GDM1 (cell line): ENCODE results near the gene TRIM59.
"Not testable (repeated sequence)": the region's sequence is repeated elsewhere in the genome, so short reads cannot be mapped to it uniquely, and the experiment has no call there.

ENCODE experiments used
- DNase-seq: peaks from one replicate; lab custom pipeline; 2025; lab: John Stamatoyannopoulos, UW

TRIM59 gene

DNA sequence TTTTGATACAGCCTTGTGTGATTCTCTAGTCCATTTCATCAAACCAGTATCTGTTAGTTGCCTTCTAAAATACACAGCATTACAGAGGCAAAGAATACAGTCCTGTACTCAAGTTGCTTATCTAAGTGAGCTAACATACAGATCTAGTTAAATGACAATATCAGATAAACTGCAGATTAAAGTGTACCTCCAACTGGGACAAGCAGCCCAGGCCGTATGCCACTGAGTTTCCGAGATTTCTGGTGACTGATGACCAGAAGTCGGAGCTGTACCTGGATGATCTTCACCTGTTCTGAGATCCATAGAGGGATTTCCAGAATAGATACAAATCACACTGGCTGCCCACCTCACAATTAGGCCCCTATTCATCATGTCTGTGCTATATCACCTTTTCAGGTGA lies 6.3 kb upstream of the TRIM59 start:
- DNase-seq: no peak

DNA sequence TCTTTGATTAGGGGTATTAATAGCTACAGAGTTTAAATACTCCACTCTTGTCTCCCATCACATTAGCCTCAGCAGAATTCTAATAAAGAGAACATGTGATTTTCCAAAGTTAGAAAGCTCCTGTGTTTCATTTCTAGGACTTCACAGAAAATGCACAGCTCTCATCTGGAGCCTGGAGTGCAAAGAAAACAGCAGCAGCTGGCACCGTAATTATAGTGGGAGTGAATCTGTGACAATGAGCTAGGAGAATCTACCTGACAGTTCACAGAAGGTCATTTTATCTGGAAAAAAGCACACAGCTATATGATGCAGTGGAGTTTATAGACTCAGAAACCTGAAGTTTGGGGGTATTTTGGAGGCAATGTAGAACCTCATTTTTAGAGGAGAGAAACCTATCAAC lies 5.4 kb upstream of the TRIM59 start:
- no peak for DNase-seq

DNA sequence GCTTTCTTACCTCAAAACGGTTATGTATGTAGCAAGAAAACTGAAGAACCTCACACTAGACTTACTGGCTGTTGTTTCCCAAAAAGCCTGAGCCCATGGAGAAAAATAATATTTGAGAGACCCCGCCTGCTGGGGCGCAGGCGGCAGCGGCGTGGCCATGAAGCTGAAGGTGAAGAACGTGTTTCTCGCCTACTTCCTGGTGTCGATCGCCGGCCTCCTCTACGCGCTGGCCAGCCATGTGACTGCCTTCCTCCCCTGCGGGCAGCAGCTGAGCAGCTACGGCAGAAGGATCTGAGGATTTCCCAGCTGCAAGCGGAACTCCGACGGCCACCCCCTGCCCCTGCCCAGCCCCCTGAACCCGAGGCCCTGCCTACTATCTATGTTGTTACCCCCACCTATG lies 2.7 kb upstream of the TRIM59 start:
- not testable (repeated sequence) for DNase-seq

DNA sequence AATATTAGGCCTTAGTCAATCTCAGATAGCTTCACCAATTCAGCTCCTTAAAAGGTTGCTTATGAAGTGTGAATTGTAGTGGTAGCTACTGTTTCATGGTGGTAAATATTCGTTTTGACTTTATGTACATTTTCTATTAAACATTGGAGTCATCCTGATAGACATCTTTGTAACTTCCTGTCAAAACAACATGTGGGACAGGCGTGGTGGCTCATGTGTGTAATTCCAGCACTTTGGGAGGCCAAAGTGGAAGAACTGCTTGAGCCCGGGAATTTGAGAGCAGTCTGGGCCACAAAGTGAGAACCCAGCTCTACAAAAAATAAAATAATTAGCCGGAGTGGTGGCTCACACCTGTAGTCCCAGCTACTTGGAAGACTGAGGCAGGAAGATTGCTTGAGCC lies 2.0 kb upstream of the TRIM59 start:
- no peak for DNase-seq

DNA sequence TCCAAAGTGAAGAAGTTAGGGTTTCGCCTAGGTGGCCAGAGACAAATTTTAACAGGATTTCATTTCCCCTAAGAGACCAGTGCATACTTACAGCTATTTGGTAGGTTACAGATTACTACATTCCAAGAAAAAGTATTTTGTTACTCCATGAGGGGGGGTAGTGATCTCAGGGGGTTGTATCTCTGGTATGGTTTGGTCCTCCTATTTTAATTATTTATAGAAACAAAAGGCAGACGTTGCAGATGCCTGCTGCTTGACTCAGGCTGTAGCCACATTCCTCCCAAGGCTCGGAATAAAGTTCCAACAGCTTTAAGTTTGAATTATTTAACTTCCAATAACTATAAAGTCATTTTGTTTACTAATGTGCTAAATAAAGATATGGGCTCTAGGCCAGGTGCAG lies 1.3 kb upstream of the TRIM59 start:
- DNase-seq: no peak

DNA sequence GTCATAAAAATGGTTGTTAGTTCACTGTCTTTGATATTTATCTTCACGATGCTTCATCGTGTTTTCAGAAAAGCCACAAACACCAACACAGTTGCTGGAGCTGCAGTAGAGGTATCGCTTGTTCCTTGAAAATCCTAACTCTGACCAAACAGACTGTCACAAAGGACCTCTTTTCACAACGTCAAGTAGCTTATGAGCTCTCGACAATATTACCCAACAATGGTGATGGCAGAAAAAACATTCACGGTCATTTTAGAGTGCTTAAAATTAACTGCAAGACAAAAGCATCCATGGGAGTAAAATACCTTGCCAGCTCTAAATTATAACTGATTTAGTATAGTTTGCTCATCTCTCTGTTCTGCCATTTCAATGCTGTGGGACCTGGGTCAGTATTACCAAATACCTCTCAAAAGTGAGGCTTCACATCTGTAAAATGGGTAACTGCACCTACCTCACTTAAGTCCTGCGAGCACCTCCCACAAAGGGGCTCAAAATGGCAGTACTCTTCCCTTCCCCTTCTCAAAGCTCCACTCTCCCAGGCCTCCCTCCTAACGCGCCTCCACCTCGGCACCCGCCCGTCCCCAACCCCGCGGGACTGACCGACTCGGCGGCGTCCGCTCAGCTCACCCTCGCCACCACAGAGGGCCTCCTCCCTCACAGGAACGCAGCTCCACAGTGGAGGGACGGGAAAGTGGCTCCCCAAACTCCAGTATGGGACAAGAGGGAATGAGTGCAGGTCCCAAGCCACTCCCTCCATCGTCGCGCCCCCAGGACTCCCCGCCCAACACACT lies 546 bp downstream of the TRIM59 start:
- DNase-seq: no peak

DNA sequence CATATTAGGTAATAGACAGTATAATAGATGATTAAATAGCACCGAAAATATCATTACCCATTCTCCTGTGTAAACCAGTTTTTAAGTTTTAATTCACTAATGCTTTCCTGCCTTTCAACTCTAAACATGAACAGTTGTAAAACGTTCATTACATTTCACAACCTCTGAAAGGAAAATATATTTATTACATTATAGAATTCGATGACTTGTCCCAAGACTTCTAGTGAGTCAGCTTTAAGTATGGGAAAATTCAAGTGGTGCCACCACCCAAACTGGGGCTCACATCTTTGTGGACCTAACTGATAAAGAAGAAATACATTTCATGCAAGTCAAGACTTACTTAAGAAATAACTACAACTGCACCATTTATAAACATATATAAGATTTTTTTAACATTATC lies 2.0 kb downstream of the TRIM59 start:
- DNase-seq: no peak

DNA sequence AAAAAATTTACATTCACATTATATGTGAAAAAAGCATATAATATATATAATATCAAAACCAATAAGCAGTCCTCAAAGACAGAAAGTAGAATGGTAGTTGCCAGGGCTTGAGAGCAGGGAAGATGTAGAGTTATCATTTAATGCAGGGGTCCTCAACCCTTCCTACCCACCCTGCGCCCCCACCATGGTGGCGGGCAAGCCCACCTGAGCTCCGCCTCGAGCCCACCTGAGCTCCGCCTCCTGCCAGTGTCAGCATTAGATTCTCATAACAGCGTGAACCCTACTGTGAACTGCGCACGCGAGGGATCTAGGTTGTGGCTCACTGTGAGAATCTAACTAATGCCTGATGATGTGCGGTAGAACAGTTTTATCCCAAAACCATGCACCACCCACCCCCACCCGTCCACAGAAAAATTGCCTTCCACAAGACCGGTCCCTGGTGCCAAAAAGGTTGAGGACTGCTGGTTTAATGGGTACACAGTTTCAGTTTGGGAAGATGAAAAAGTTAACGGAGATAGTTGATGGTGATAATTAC lies 3.0 kb downstream of the TRIM59 start:
- DNase-seq: no peak

DNA sequence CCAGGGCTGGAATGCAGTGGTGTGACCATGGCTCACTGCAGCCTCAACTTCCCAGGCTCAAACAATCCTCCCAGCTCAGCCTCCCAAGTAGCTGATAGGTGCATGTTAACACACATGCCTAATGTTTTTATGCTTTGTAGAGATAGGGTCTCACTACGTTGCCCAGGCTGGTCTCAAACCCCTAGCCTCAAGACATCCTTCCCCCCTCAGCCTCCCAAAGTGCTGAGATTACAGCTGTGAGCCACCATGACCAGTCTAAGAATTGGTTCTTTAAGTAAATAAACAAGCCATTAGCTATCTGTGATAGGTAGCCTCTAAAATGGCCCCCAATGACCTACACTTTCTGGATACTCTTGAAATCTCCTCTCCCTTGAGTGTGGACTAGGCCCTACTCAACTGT lies 3.7 kb downstream of the TRIM59 start:
- DNase-seq: no peak

DNA sequence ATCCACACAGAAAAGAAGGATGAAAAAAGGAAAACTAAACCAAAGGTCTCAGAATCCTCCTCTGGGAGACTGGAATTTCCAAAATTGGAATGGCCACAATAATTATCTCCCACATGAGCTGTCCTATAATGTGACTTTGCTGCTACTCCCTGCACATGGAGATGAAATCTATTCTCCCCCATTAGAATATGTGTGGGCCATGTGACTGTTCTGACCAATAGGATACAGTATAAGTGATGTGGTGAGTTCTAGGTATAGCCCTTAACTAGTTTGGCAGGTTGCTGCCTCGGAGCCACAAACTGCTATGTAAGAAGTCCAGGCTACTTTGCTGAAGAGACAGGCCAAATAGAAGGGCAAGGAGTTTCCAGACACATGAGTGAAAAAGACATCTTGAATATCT lies 5.2 kb downstream of the TRIM59 start:
- DNase-seq: no peak

DNA sequence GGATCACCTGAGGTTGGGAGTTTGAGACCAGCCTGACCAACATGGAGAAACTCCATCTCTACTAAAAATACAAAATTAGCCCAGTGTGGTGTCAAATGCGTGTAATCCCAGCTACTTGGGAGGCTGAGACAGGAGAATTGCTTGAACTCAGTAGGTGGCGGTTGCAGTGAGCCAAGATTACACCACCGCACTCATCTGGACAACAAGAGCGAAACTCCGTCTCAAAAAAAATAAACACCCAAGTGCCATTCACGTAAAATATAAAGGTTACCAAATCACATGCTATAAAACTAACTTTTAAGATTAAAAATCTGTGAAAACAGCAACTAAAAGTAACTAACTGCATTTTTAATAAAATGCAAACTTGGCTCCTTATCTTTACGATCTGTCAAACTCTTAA lies 8.9 kb downstream of the TRIM59 start:
- DNase-seq: no peak

DNA sequence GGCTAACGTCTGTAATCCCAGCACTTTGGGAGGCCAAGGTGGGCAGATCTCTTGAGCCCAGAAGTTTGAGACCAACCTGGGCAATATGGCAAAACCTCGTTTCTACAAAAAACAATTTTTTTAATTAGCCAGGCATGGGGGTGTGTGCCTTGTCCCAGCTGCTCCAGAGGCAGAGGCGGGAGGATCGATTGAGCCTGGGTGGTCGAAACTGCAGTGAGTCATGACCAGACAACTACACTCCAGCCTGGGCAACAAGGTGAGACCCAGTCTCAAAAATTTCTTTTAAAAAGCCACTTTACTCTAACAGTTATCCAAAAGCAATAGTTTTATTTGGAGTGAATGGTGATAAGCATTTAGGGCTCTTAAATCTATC lies 12.5 kb downstream of the TRIM59 start:
- no peak for DNase-seq

DNA sequence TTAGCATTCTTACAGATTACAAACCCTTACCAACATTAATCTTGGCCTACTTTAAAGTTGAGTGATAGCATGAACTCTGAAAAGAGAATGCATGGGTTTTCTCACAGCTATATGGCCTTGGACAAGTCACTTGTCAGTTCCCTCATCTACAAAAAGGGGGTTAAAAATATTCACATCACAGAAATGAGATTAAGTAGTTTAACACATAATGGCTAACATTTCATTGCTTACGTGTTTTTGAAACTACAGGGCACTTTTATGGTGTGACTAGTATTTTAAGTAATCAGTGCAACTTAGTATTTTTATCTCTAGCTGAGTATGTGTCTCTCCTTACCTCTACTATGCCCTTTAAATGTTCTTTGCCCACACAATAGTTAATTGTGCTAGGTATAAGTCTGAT lies 13.8 kb downstream of the TRIM59 start:
- DNase-seq: no peak

DNA sequence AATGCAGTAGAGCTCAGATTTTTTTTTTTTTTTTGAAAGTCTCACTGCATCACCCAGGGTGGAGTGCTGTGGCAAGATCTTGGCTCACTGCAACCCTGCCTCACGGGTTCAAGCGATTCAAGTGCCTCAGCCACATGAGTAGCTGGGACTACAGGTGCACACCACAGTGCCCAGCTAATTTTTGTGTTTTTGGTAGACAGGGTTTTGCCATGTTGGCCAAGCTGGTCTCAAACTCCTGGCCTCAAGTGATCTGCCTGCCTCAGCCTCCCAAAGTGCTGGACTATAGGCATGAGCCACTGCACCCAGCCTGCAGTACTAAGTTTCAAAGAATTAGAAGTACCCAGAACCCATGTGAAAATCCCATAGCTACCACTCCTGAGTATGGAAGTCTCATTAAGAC lies 14.5 kb downstream of the TRIM59 start:
- DNase-seq: no peak

DNA sequence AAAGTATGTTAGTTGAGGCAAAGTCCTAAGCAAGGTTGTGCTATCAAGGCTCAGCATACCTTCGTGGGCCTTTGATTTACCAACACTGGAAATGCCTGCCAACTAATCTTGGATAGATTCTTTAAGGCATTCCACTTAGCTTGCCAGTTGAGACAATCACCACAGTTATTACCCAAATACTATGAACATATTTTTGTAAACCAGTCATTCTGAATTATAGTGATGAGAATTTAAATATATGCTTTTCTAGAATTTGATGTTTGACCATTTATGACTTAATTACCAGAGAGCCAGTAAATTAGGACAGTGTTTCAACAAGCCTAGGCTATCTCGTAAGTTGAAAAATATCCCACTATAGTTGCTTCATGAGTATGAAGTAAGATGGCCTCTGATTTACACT lies 15.5 kb downstream of the TRIM59 start:
- no peak for DNase-seq

DNA sequence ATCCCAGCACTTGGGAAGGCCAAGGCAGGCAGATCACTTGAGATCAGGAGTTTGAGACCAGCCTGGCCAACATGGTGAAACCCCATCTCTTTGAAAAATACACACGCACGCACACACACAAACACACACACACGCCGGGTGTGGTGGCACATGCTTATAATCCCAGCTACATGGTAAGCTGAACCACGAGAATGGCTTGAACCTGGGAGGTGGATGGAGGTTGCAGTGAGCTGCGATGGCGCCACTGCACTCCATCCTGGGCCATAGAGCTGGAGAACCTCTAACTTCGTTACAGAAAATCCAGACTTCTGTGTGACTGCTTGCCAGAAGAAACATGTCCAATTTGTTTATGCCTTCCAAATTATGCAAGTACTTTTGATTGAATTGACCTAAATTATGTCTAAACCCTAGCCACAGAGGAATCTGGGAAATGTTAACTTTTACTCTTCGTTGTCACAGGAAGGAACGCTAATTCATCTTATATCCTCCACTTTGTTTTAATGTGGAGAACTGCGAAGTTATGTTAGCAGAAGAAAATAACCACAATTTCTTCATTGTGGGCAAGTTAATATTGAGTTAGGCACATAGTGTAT lies 21.7 kb downstream of the TRIM59 start:
- no peak for DNase-seq

DNA sequence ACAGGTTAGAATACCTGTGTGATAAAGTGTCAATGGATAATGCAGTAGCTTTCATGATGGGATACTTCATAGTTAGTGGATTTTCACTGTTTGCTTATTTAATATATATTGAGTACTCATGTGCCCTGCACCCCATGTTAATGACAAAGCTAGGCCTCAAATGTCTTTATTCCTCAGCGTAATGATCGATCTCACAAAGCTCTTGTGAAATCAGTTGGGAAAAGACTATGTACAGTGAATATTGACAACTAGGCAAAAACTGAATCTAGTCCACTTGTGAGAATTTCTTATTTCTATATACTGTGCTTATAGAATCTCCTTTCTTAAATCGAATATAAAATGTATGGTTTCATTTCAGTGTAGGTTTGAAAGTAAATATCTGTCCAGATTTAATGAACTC lies 32.3 kb downstream of the TRIM59 start:
- DNase-seq: no peak

DNA sequence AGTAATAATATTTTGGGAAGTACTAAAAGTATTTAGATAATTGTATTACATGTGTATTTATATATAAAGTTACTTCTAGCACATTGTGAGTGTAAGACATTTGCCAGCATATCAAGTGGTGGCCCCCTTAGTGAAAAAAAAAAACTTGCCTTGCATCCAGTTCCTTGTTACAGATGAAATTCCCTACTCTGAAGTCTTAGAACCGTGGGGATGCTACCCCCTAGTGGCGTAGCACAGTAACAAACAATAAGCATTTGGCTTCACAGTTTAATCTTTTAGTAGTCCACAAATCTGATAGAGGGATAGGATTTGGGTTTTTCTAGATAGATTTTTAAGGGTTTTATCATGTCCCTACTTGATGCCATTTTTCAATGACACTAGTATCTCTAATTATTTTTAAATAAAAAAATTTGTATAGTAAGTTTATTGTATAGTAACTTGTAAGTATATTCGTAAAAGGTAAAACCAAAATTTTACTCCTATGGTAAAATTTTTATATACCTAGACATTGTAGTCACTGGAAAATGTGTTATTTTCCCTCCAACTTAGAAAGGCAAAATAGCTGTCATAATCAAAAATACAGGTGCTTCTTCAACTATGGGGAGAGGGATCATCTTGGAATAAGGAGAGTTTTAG lies 35.9 kb downstream of the TRIM59 start:
- peak; percentile 62 for DNase-seq

DNA sequence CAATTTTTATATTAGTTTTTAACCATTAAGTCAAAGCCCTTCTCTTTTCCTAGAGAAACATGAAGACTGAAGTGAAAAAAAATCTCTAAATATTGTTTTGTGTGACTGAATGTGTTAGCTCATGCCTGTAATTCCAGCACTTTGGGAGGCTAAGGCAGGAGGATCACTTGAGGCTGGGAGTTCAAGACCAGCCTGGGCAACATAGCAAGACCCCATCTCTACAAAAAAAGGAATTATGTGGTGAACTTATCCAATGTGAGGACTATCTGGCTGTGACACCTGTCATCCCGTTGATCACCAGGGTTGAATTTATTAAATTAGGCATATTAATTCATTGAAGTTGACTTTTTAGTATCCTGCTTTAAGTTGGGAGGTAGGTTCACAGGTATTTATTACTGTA lies 37.1 kb downstream of the TRIM59 start:
- no peak for DNase-seq

DNA sequence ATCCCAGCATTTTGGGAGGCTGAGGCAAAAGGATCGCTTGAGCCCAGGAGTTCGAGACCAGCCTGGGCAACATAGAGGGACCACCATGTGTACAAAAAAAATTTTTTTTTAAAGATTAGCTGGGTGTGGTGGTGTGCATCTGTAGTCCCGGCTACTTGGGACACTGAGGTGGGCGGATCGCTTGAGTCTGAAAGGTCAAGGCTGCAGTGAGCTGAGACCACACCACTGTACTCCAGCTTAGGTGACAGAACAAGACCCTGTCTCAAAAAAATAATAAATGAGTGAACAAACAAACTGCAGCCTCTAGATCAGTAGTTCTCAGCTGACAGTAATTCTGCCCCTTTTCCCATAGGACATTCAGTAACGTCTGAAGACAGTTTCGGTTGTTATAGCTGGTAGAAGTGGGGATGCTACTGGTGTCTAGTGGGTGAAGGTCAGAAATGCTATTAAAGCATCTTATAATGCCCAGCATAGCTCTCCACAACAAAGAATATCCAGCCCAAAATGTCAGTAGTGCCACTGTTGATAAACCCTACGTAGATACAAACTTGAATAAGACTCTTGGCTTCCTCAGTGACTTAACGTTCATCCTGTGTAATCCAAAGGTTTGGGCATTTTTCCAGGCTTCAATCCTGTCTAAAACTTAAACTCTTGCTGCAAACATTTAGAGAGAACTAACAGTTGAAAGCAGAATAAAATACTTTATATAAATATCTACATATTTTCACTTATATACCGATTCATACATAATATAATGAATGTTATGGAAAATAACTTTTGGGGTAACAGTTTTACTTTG lies 39.6 kb downstream of the TRIM59 start:
- DNase-seq: no peak

DNA sequence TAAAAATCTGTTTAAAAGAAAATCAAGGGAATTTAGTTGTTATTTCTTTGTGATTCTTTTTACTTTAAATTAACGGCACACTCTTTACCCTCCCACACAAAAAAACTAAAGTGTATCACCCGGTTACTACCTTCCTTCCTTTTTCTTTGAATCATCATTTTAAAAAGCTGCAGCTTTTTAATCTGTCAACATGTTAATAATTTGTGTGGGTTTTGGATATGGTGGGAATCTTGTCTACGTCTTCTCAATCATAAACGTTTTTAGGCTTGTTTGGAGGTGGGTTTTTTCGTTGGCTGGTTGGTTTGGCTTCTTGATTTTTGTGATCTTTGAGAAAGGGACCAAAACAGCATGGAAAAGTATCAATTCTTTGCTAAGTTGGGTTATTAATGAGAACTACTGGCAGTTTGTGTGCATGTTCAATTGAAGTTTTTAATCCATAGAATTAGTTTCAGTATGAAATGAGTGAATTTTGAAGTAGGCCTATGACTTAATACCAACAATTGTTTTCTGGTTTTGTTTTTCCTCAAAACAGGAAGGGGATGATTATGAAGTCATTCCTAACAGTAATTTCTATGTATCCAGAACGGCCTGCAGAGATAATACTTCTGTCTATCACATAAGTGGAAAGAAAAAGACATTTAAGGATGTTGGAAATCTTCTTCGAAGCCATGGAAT lies 45.7 kb downstream of the TRIM59 start:
- DNase-seq: no peak

DNA sequence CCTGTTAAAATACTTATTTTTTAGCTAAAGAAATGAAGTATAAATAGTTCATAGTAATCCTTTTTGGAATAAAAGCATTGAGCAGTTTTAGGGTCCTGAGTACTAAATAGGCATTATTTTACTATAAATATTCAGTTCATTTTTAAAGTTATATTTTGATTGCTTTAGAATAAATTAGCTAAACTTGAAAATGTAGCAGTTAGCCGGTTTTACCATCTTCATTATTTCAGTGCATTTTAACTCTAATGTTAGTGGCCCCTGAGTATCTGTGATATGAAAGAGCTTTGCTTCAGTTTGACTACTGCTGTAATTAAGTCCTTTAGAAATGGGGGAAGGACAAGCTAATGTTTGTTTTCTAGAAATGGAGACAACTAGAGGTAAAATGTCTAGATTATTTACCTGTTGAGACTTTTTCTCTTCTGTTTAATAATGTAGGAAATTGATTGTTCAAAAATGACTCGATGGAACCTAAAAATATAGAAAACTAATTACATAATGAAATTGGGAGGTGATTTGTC lies 46.5 kb downstream of the TRIM59 start:
- no peak for DNase-seq
